Activated naive CD8-positive, alpha-beta T cell (primary cell): Measurements from ENCODE around the gene TFG.

ENCODE experiments used
- H3K27ac Mint-ChIP-seq: one replicate; pipeline ENCODE4 v1.8.0; 2021; ENCODE audit warnings: mixed read lengths
- H3K27me3 Mint-ChIP-seq: one replicate; pipeline ENCODE4 v1.8.0; 2021; ENCODE audit warnings: mixed read lengths
- H3K36me3 Mint-ChIP-seq: one replicate; pipeline ENCODE4 v1.8.0; 2021; ENCODE audit warnings: mixed read lengths
- H3K4me1 Mint-ChIP-seq: one replicate; pipeline ENCODE4 v1.8.0; 2021; ENCODE audit warnings: low read depth, mixed read lengths
- H3K4me3 Mint-ChIP-seq: one replicate; pipeline ENCODE4 v1.8.0; 2021; ENCODE audit warnings: mild to moderate bottlenecking, mixed read lengths
- H3K9me3 Mint-ChIP-seq: one replicate; pipeline ENCODE4 v1.8.0; 2021; ENCODE audit warnings: low read depth, mixed read lengths

Gene TFG

GRCh38 chr3:100782348-100782747, 73.1 kb downstream of the TFG start:
- Mint-ChIP-seq H3K4me3 (no peak overlapping the region), H3K9me3 (peaks cover 6% of the 10 kb centered on the region), H3K4me1 (no peaks in the 10 kb centered on the region)

DNA sequence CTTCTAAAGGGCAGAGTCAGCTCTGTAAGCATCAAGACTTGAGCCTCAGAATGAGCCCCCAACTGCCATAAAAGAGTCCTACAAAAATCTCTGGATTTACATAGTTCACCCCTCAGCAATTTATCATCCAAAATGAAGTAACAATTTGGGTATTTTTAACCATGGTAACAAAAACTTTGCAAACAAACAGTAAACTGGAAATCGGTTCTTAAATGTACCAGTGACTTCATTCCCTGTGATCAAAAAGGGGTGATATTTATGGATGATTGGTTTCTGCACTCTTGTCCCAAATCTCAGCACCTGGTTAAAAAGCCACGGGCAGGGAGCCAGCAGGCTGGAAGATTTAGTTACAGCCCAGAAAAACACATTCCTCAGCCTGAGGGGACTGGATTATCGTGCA, 73.6 kb downstream of the TFG start:
- Mint-ChIP-seq H3K9me3 (peaks cover 6% of the 10 kb centered on the region), H3K4me1 (no peaks in the 10 kb centered on the region), H3K27me3 (no peaks in the 10 kb centered on the region), H3K27ac (no peak overlapping the region), H3K36me3 (no peaks in the 10 kb centered on the region), H3K4me3 (no peak overlapping the region)

More at GRCh38 chr3:100782348-100782747, 73.1 kb downstream of the TFG start:
- Mint-ChIP-seq H3K27me3 (no peaks in the 10 kb centered on the region), H3K36me3 (no peaks in the 10 kb centered on the region), H3K27ac (no peak overlapping the region)

GRCh38 chr3:100783619-100784018, 74.3 kb downstream of the TFG start:
- H3K36me3 Mint-ChIP-seq = no peaks in the 10 kb centered on the region
- no peaks in the 10 kb centered on the region for H3K27me3 Mint-ChIP-seq
- H3K27ac Mint-ChIP-seq = no peak overlapping the region
- H3K4me1 Mint-ChIP-seq = no peaks in the 10 kb centered on the region
- H3K9me3 Mint-ChIP-seq = peaks cover 6% of the 10 kb centered on the region
- H3K4me3 Mint-ChIP-seq = no peak overlapping the region

DNA sequence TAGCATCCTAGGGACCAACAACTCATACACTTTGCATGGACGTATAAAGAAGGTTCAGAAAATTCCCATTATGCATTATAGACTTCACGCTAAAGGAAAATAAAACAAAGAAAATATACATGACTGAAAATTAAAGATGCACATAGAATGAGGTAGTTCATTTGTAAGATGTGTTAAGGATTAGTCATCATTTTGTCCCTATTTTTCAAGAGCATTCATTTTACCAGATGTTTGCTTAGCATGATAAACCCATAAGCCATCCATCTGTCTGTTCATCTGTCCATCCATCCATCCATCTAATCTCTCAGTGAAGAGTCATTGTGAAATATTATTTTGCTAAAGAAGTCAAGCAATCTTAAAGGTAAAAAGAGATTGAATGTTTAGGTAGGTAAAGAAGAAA, 80.3 kb downstream of the TFG start:
- Mint-ChIP-seq H3K27me3 (no peaks in the 10 kb centered on the region), H3K27ac (no peak overlapping the region), H3K4me3 (no peak overlapping the region), H3K4me1 (no peaks in the 10 kb centered on the region), H3K9me3 (peaks cover 4% of the 10 kb centered on the region), H3K36me3 (no peaks in the 10 kb centered on the region)

- H3K27ac Mint-ChIP-seq = no peak overlapping the region
- H3K9me3 Mint-ChIP-seq = no peaks in the 10 kb centered on the region
- H3K4me1 Mint-ChIP-seq = peaks cover 2% of the 10 kb centered on the region
- H3K36me3 Mint-ChIP-seq = no peaks in the 10 kb centered on the region
- H3K27me3 Mint-ChIP-seq = no peaks in the 10 kb centered on the region
- no peak overlapping the region for H3K4me3 Mint-ChIP-seq
Observed at GRCh38 chr3:100796556-100796955, 87.3 kb downstream of the TFG start.

GRCh38 chr3:100798012-100798411, 88.7 kb downstream of the TFG start:
- H3K36me3 Mint-ChIP-seq = no peaks in the 10 kb centered on the region
- H3K4me1 Mint-ChIP-seq = peaks cover 2% of the 10 kb centered on the region
- no peaks in the 10 kb centered on the region for H3K9me3 Mint-ChIP-seq
- H3K27me3 Mint-ChIP-seq = no peaks in the 10 kb centered on the region
- no peak overlapping the region for H3K27ac Mint-ChIP-seq
- no peak overlapping the region for H3K4me3 Mint-ChIP-seq
